Left colon (tissue), 2 donors: Measurements from ENCODE around the gene USP7. TPM values are rescaled to one million over a fixed set of nuclear protein-coding genes. Genes with fewer than 3 reads are reported as not detected.

Source experiments
- ATAC-seq: fragments of 200-7000 bp; cut with Tn5 transposase; one replicate; pipeline ENCODE4 v1.9.1; 2020; ENCODE audit warnings: mild to moderate bottlenecking, moderate library complexity
- DNase-seq, 2 donors: peaks; one replicate each; pipeline ENCODE4 v3.0.0-alpha.2; 2020
- intact Hi-C, 2 donors: fragments of 100-400 bp; cut with DNase I in 1 of 2; cut with micrococcal nuclease in 1 of 2; formaldehyde crosslinking; loops; one replicate each; pipeline versions ENCODE4 v1.11.2 to v1.14.0; 2022; cut with DNase I, micrococcal nuclease
- total RNA-seq, 2 donors: library from RNA; stranded (reverse); fragmentation: NEBNext Ultra II Directional; extraction: Animal tissue kit (Norgen Biotek cat#: 25700); gene quantifications; one replicate each; pipeline ENCODE4 v1.2.1, GENCODE V29; 2021
- donor health status: DM: no; HTN: no; CAD: no.
- donor health status: DM: yes; HTN: yes; CAD: no.

Gene USP7
- total RNA-seq, 2 donors from 2014 or later, result 119 to 123 TPM

- intact Hi-C loops, result no loop called here
- ATAC-seq, result peak; percentile 66
- no peak for DNase-seq
Measured at GRCh38 chr16:8957509-8958157, 6.1 kb downstream of the USP7 start.

GRCh38 chr16:8957063-8957397 is 6.7 kb downstream of the USP7 start:
- no peak for ATAC-seq
- intact Hi-C loops, result no loop called here
- DNase-seq, result no peak

- peak; percentile 10 for ATAC-seq
- no peak for DNase-seq
- intact Hi-C loops, result no loop called here
Measured at GRCh38 chr16:8956265-8957062, 7.2 kb downstream of the USP7 start.

- intact Hi-C loops, result no loop called here
Measured at GRCh38 chr16:8955828-8956227, 7.9 kb downstream of the USP7 start.

GRCh38 chr16:8953064-8953463 is 10.6 kb downstream of the USP7 start:
- intact Hi-C loops, result no loop called here
- DNase-seq, result no peak
- ATAC-seq, result no peak

More at GRCh38 chr16:8955828-8956227, 7.9 kb downstream of the USP7 start:
- ATAC-seq, result peak; percentile 17
- no peak for DNase-seq

GRCh38 chr16:8952281-8952751 is 11.4 kb downstream of the USP7 start:
- no peak for DNase-seq
- intact Hi-C loops, result no loop called here
- peak; percentile 54 for ATAC-seq

GRCh38 chr16:8951447-8952280 is 12.0 kb downstream of the USP7 start:
- intact Hi-C loops, result no loop called here
- peak; percentile 8 for ATAC-seq
- DNase-seq, result no peak

GRCh38 chr16:8950580-8951077 is 13.1 kb downstream of the USP7 start:
- ATAC-seq, result no peak
- DNase-seq, result no peak
- intact Hi-C loops, result no loop called here

- DNase-seq (no peak), ATAC-seq (no peak)
- intact Hi-C loops, result no loop called here
Measured at GRCh38 chr16:8949536-8950418, 13.9 kb downstream of the USP7 start.

GRCh38 chr16:8948831-8949230 is 14.9 kb downstream of the USP7 start:
- intact Hi-C loops, result no loop called here
- DNase-seq (no peak), ATAC-seq (no peak)

GRCh38 chr16:8948069-8948593 is 15.6 kb downstream of the USP7 start:
- DNase-seq (no peak), ATAC-seq (no peak)
- intact Hi-C loops, result no loop called here

GRCh38 chr16:8946544-8946943 is 17.2 kb downstream of the USP7 start:
- ATAC-seq (peak; percentile 85), DNase-seq (peak; percentile 63 to 71)
- intact Hi-C loops, result no loop called here

GRCh38 chr16:8945626-8946296 is 17.9 kb downstream of the USP7 start:
- DNase-seq (no peak), ATAC-seq (no peak)
- intact Hi-C loops, result no loop called here

GRCh38 chr16:8943966-8944759 is 19.5 kb downstream of the USP7 start:
- ATAC-seq (no peak), DNase-seq (no peak)
- intact Hi-C loops, result no loop called here

GRCh38 chr16:8943001-8943763 is 20.5 kb downstream of the USP7 start:
- DNase-seq (no peak), ATAC-seq (no peak)
- intact Hi-C loops, result no loop called here

GRCh38 chr16:8941718-8942344 is 21.9 kb downstream of the USP7 start:
- intact Hi-C loops, result no loop called here
- DNase-seq (no peak), ATAC-seq (peak; percentile 63)
